Lower lobe of right lung (tissue), 2 donors: ENCODE results near the gene KAT14. TPM values are rescaled to one million over a fixed set of nuclear protein-coding genes. Genes with fewer than 3 reads are reported as not detected.
"Not testable (repeated sequence)": the region's sequence is repeated elsewhere in the genome, so short reads cannot be mapped to it uniquely, and the experiment has no call there.

Experiments
- ATAC-seq, 2 donors: fragments of 200-7000 bp; cut with Tn5 transposase; one replicate each; pipeline ENCODE4 v1.9.1; 2020 to 2022; ENCODE audit warnings: mild to moderate bottlenecking in 2 of 2, moderate library complexity in 2 of 2
- DNase-seq: peaks from one replicate; pipeline ENCODE4 v3.0.0-alpha.2; 2020
- H3K27ac ChIP-seq: fragments of 200-600 bp; one replicate; pipeline ENCODE4 v1.8.0; 2022
- H3K27me3 ChIP-seq: fragments of 200-600 bp; one replicate; pipeline ENCODE4 v1.8.0; 2022; ENCODE audit warnings: low read depth
- H3K36me3 ChIP-seq: fragments of 200-600 bp; one replicate; pipeline ENCODE4 v1.8.0; 2022; ENCODE audit warnings: mild to moderate bottlenecking
- H3K4me1 ChIP-seq: fragments of 200-600 bp; one replicate; pipeline ENCODE4 v1.8.0; 2022
- H3K4me3 ChIP-seq: fragments of 200-600 bp; one replicate; pipeline ENCODE4 v1.8.0; 2022; ENCODE audit warnings: mild to moderate bottlenecking
- H3K9me3 ChIP-seq: fragments of 200-600 bp; one replicate; pipeline ENCODE4 v1.8.0; 2022
- intact Hi-C: fragments of 100-400 bp; cut with DNase I; formaldehyde crosslinking; loops from one replicate; pipeline ENCODE4 v1.11.0; 2022
- total RNA-seq: library from RNA; stranded (reverse); fragmentation: NEBNext Ultra II Directional; extraction: Animal tissue kit (Norgen Biotek cat#: 25700); gene quantifications from one replicate; pipeline ENCODE4 v1.2.1, GENCODE V29; 2021
- TF ChIP-seq, protein P1 (sequence below): fragments of 200-600 bp; IDR thresholded peaks from one replicate; pipeline ENCODE4 v1.8.0; 2022; ENCODE audit warnings: antibody characterized with exemption, mild to moderate bottlenecking
- donor health status: DM: no; HTN: yes; CAD: no; lungs with severe emphysema.

The KAT14 gene
- total RNA-seq, 1 donor from 2014 or later = 13.5 TPM

- DNase-seq (no peak), ATAC-seq (no peak)
- peaks cover 42% of the 10 kb centered on the region for H3K36me3 ChIP-seq
Observed at GRCh38 chr20:18180815-18181214, 43.2 kb downstream of the KAT14 start.

GRCh38 chr20:18187020-18187419, 49.4 kb downstream of the KAT14 start:
- ATAC-seq = no peak
- intact Hi-C loops = no loop called here
- no peak overlapping the region for H3K27ac ChIP-seq
- no peaks in the 10 kb centered on the region for H3K9me3 ChIP-seq
- H3K36me3 ChIP-seq = peaks cover 71% of the 10 kb centered on the region
- no peak overlapping the region for H3K4me3 ChIP-seq
- DNase-seq = no peak
- no peaks in the 10 kb centered on the region for H3K4me1 ChIP-seq
- TF ChIP-seq, protein P1, sequence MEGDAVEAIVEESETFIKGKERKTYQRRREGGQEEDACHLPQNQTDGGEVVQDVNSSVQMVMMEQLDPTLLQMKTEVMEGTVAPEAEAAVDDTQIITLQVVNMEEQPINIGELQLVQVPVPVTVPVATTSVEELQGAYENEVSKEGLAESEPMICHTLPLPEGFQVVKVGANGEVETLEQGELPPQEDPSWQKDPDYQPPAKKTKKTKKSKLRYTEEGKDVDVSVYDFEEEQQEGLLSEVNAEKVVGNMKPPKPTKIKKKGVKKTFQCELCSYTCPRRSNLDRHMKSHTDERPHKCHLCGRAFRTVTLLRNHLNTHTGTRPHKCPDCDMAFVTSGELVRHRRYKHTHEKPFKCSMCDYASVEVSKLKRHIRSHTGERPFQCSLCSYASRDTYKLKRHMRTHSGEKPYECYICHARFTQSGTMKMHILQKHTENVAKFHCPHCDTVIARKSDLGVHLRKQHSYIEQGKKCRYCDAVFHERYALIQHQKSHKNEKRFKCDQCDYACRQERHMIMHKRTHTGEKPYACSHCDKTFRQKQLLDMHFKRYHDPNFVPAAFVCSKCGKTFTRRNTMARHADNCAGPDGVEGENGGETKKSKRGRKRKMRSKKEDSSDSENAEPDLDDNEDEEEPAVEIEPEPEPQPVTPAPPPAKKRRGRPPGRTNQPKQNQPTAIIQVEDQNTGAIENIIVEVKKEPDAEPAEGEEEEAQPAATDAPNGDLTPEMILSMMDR = no peak
- H3K27me3 ChIP-seq = no peaks in the 10 kb centered on the region

More at GRCh38 chr20:18180815-18181214, 43.2 kb downstream of the KAT14 start:
- TF ChIP-seq, protein P1 = no peak
- no peaks in the 10 kb centered on the region for H3K27me3 ChIP-seq
- H3K27ac ChIP-seq = no peak overlapping the region
- intact Hi-C loops = no loop called here
- H3K9me3 ChIP-seq = peaks cover 10% of the 10 kb centered on the region
- no peak overlapping the region for H3K4me3 ChIP-seq
- H3K4me1 ChIP-seq = no peaks in the 10 kb centered on the region

- no peak overlapping the region for H3K27ac ChIP-seq
- no peaks in the 10 kb centered on the region for H3K27me3 ChIP-seq
- H3K9me3 ChIP-seq = no peaks in the 10 kb centered on the region
- DNase-seq (no peak), ATAC-seq (no peak)
- H3K4me3 ChIP-seq = no peak overlapping the region
- no peaks in the 10 kb centered on the region for H3K4me1 ChIP-seq
- TF ChIP-seq, protein P1 = no peak
- intact Hi-C loops = no loop called here
- H3K36me3 ChIP-seq = peaks cover 57% of the 10 kb centered on the region
Observed at GRCh38 chr20:18188434-18188833, 50.8 kb downstream of the KAT14 start.

DNA sequence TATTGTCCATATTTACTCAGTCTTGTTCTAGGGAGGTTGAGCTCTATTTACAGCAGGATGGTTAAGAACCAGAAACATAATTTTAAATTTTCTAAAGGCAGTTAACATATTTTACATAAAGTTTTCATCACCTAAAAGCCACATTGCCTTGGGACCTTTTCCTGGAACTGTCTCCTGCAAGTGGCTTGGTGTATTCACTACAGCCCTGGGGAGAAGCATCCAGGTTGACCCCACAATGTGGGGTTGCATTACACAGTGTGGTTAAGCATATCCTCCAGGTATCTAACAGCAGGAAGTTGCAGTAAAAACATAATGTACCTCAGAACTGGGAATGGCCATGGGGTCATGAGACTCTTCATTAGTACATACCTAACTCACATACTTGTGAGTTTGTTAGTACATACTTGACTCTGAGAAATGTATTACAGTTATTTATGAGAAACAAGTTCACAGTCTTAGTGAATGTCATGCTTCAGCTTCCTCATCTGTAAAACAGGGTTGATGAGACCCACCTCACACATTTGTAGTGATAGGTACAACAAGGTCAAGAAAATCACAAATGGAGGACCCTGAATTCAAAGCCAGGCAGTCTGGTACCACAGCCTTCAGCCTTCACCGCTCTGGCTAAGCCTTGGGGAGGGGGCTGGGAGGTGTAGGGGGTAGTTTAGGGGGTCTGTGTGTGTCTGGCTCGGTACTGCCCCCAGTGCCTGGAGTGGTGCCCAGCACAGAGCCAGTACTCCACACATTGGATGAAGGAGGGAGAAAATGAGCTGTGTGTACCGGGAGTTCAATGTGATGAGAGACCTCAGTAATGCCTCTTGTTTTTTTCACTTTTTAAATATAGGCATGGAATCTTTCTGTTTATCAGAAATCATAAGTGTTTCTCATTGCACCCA, 52.9 kb downstream of the KAT14 start:
- Histone ChIP-seq H3K27me3 (no peaks in the 10 kb centered on the region), H3K4me3 (no peak overlapping the region), H3K4me1 (no peaks in the 10 kb centered on the region), H3K36me3 (peaks cover 35% of the 10 kb centered on the region), H3K27ac (no peak overlapping the region), H3K9me3 (no peaks in the 10 kb centered on the region)
- peak; percentile 33 to 56 for ATAC-seq
- DNase-seq = no peak
- intact Hi-C loops = no loop called here
- TF ChIP-seq, protein P1 = no peak

GRCh38 chr20:18191306-18191705, 53.6 kb downstream of the KAT14 start:
- H3K27ac ChIP-seq = no peak overlapping the region
- H3K27me3 ChIP-seq = no peaks in the 10 kb centered on the region
- TF ChIP-seq, protein P1 = no peak
- DNase-seq (no peak), ATAC-seq (no peak)
- peaks cover 28% of the 10 kb centered on the region for H3K36me3 ChIP-seq
- intact Hi-C loops = no loop called here
- H3K9me3 ChIP-seq = no peaks in the 10 kb centered on the region
- H3K4me1 ChIP-seq = no peaks in the 10 kb centered on the region
- H3K4me3 ChIP-seq = no peak overlapping the region

- H3K27ac ChIP-seq, H3K36me3 ChIP-seq, ATAC-seq, DNase-seq, H3K4me1 ChIP-seq, H3K9me3 ChIP-seq, H3K27me3 ChIP-seq, H3K4me3 ChIP-seq, intact Hi-C loops: not testable (repeated sequence)
Observed at GRCh38 chr20:18194461-18194860, 56.8 kb downstream of the KAT14 start.
